Islet precursor cell (in vitro differentiated cells): Measurements from ENCODE around the gene CCN6.
"Not testable (repeated sequence)": the region's sequence is repeated elsewhere in the genome, so short reads cannot be mapped to it uniquely, and the experiment has no call there.

ENCODE experiments used
- DNase-seq: peaks from one replicate; pipeline ENCODE4 v3.0.0-alpha.2; 2018

The CCN6 gene

GRCh38 chr6:112030206-112030960, 23.5 kb upstream of the CCN6 start:
- DNase-seq: no peak

- DNase-seq: no peak
These were observed 22.8 kb upstream of the CCN6 start for GRCh38 chr6:112030961-112031660.

GRCh38 chr6:112031960-112032359, 21.9 kb upstream of the CCN6 start:
- DNase-seq: no peak

GRCh38 chr6:112032728-112033127, 21.2 kb upstream of the CCN6 start:
- DNase-seq: no peak

- no peak for DNase-seq
These were observed 19.9 kb upstream of the CCN6 start for GRCh38 chr6:112033791-112034615.

GRCh38 chr6:112034616-112034995, 19.3 kb upstream of the CCN6 start:
- DNase-seq: no peak

- no peak for DNase-seq
These were observed 17.7 kb upstream of the CCN6 start for GRCh38 chr6:112036088-112036637.

GRCh38 chr6:112037783-112038216, 16.1 kb upstream of the CCN6 start:
- peak; percentile 94 for DNase-seq

GRCh38 chr6:112038268-112038667, 15.6 kb upstream of the CCN6 start:
- DNase-seq: peak; percentile 71

GRCh38 chr6:112038756-112039430, 15.0 kb upstream of the CCN6 start:
- DNase-seq: no peak

- DNase-seq: no peak
These were observed 14.5 kb upstream of the CCN6 start for GRCh38 chr6:112039431-112039770.

- no peak for DNase-seq
These were observed 12.9 kb upstream of the CCN6 start for GRCh38 chr6:112040956-112041355.

GRCh38 chr6:112041535-112041934, 12.4 kb upstream of the CCN6 start:
- DNase-seq: no peak

- peak; percentile 96 for DNase-seq
These were observed 10.6 kb upstream of the CCN6 start for GRCh38 chr6:112043032-112044007.

GRCh38 chr6:112044196-112044595, 9.7 kb upstream of the CCN6 start:
- DNase-seq: no peak

- DNase-seq: no peak
These were observed 9.0 kb upstream of the CCN6 start for GRCh38 chr6:112044856-112045255.

GRCh38 chr6:112047523-112047922, 6.4 kb upstream of the CCN6 start:
- not testable (repeated sequence) for DNase-seq

GRCh38 chr6:112049026-112049799, 4.7 kb upstream of the CCN6 start:
- no peak for DNase-seq

GRCh38 chr6:112049996-112050395, 3.9 kb upstream of the CCN6 start:
- no peak for DNase-seq

GRCh38 chr6:112050429-112050828, 3.5 kb upstream of the CCN6 start:
- DNase-seq: no peak
